H9 (cell line): ENCODE results near the gene UQCR11. TPM values are rescaled to one million over a fixed set of nuclear protein-coding genes. Genes with fewer than 3 reads are reported as not detected.

Experiments
- DNase-seq: peaks from one replicate; pipeline ENCODE4 v3.0.0-alpha.2; 2017
- H2AFZ ChIP-seq: one replicate; pipeline ENCODE4 v1.6.1; 2013; ENCODE audit warnings: mild to moderate bottlenecking, low read length, control low read depth, moderate library complexity
- H2AK5ac ChIP-seq: 2 replicates; pipeline ENCODE4 v1.6.1; 2013; ENCODE audit warnings: low read length, control low read depth, mixed read lengths; ENCODE audit not compliant: insufficient read length
- H2BK120ac ChIP-seq: one replicate; pipeline ENCODE4 v1.6.1; 2013; ENCODE audit warnings: low read depth, mild to moderate bottlenecking, low read length, control low read depth, inconsistent platforms; ENCODE audit not compliant: poor library complexity, severe bottlenecking
- H2BK12ac ChIP-seq: 2 replicates; pipeline ENCODE4 v1.6.1; 2013; ENCODE audit warnings: low read length, control low read depth, mixed read lengths, low read depth; ENCODE audit not compliant: insufficient read length
- H2BK15ac ChIP-seq: 2 replicates; pipeline ENCODE4 v1.6.1; 2013; ENCODE audit warnings: low read depth, low read length, control low read depth
- H2BK20ac ChIP-seq: one replicate; pipeline ENCODE4 v1.6.1; 2013; ENCODE audit warnings: low read depth, mild to moderate bottlenecking, low read length, control low read depth, inconsistent platforms; ENCODE audit not compliant: poor library complexity, severe bottlenecking
- H2BK5ac ChIP-seq: 2 replicates; pipeline ENCODE4 v1.6.1; 2013; ENCODE audit warnings: low read length, control low read depth, mixed read lengths; ENCODE audit not compliant: insufficient read length
- H3K14ac ChIP-seq: 2 replicates; pipeline ENCODE4 v1.6.1; 2013; ENCODE audit warnings: low read length, control low read depth; ENCODE audit not compliant: insufficient read depth
- H3K18ac ChIP-seq: 2 replicates; pipeline ENCODE4 v1.6.1; 2013; ENCODE audit warnings: low read depth, mild to moderate bottlenecking, mixed read lengths, low read length, control low read depth; ENCODE audit not compliant: insufficient read length
- H3K23ac ChIP-seq: 2 replicates; pipeline ENCODE4 v1.6.1; 2013; ENCODE audit warnings: low read length, control low read depth, mixed read lengths, low read depth; ENCODE audit not compliant: insufficient read length
- H3K23me2 ChIP-seq: 2 replicates; pipeline ENCODE4 v1.6.1; 2013; ENCODE audit warnings: low read depth, mild to moderate bottlenecking, mixed read lengths, low read length, control low read depth; ENCODE audit not compliant: insufficient read length, poor library complexity, severe bottlenecking
- H3K27ac ChIP-seq: 2 replicates; pipeline ENCODE4 v1.5.1; 2013; ENCODE audit warnings: low read length, control low read depth, mixed read lengths, low read depth; ENCODE audit not compliant: insufficient read length
- H3K27me3 ChIP-seq: 2 replicates; pipeline ENCODE4 v1.6.1; 2013; ENCODE audit warnings: low read length, control low read depth, inconsistent platforms; ENCODE audit not compliant: insufficient read depth
- H3K4ac ChIP-seq: 2 replicates; pipeline ENCODE4 v1.6.1; 2013; ENCODE audit warnings: low read depth, mild to moderate bottlenecking, control low read depth, inconsistent platforms, low read length, moderate library complexity
- H3K4me1 ChIP-seq: 2 replicates; pipeline ENCODE4 v1.6.1; 2013; ENCODE audit warnings: low read length, control low read depth, inconsistent platforms; ENCODE audit not compliant: insufficient read depth
- H3K4me2 ChIP-seq: 2 replicates; pipeline ENCODE4 v1.6.1; 2013; ENCODE audit warnings: low read length, control low read depth, mixed read lengths; ENCODE audit not compliant: insufficient read length, insufficient read depth
- H3K56ac ChIP-seq: 2 replicates; pipeline ENCODE4 v1.6.1; 2013; ENCODE audit warnings: low read depth, mild to moderate bottlenecking, mixed read lengths, low read length, control low read depth; ENCODE audit not compliant: insufficient read length
- H3K79me1 ChIP-seq: 2 replicates; pipeline ENCODE4 v1.6.1; 2013; ENCODE audit warnings: low read depth, mild to moderate bottlenecking, moderate library complexity, low read length, control low read depth, inconsistent platforms; ENCODE audit not compliant: insufficient read depth, poor library complexity, severe bottlenecking
- H3K79me2 ChIP-seq: 2 replicates; pipeline ENCODE4 v1.6.1; 2013; ENCODE audit warnings: low read length, control low read depth, inconsistent platforms; ENCODE audit not compliant: insufficient read depth
- H3K9ac ChIP-seq: 2 replicates; pipeline ENCODE4 v1.6.1; 2013; ENCODE audit warnings: low read length, control low read depth, mixed read lengths; ENCODE audit not compliant: insufficient read length; ENCODE audit errors: extremely low read depth
- H3K9me3 ChIP-seq: one replicate; pipeline ENCODE4 v1.6.1; 2013; ENCODE audit warnings: low read depth, low read length, inconsistent platforms; ENCODE audit not compliant: control insufficient read depth
- H3T11ph ChIP-seq: one replicate; pipeline ENCODE4 v1.6.1; 2013; ENCODE audit warnings: mild to moderate bottlenecking, low read length, control low read depth, inconsistent platforms
- H4K20me1 ChIP-seq: one replicate; pipeline ENCODE4 v1.6.1; 2013; ENCODE audit not compliant: control insufficient read depth, insufficient read length, insufficient read depth
- H4K5ac ChIP-seq: 2 replicates; pipeline ENCODE4 v1.6.1; 2013; ENCODE audit warnings: low read depth, mild to moderate bottlenecking, mixed read lengths, low read length, control low read depth; ENCODE audit not compliant: insufficient read length
- H4K8ac ChIP-seq: replicated peaks from 2 replicates; pipeline ENCODE4 v1.6.1; 2013; ENCODE audit warnings: low read length, control low read depth, mixed read lengths, low read depth; ENCODE audit not compliant: insufficient read length
- H4K91ac ChIP-seq: 2 replicates; pipeline ENCODE4 v1.6.1; 2013; ENCODE audit warnings: low read depth, mild to moderate bottlenecking, moderate library complexity, mixed read lengths, low read length, control low read depth; ENCODE audit not compliant: insufficient read length
- H3K27ac Mint-ChIP-seq, 3 experiments: 2 replicates in 2 of 3; 3 replicates in 1 of 3; pipeline ENCODE4 v1.8.0; 2020 to 2021; ENCODE audit warnings: mixed read lengths in 3 of 3, mild to moderate bottlenecking in 1 of 3, moderate library complexity in 1 of 3
- H3K27me3 Mint-ChIP-seq: 2 replicates; pipeline ENCODE4 v1.8.0; 2021; ENCODE audit warnings: low read depth, mild to moderate bottlenecking, moderate library complexity, mixed read lengths
- H3K36me3 Mint-ChIP-seq, 3 experiments: 2 replicates in 2 of 3; 3 replicates in 1 of 3; pipeline ENCODE4 v1.8.0; 2020 to 2021; ENCODE audit warnings: low read depth in 3 of 3, mixed read lengths in 3 of 3; ENCODE audit not compliant: insufficient read depth in 1 of 3
- H3K4me1 Mint-ChIP-seq, 2 experiments: 2 replicates each; pipeline ENCODE4 v1.8.0; 2020; ENCODE audit warnings: mixed read lengths in 2 of 2
- H3K4me3 Mint-ChIP-seq, 2 experiments: 2 replicates in 1 of 2; 3 replicates in 1 of 2; pipeline ENCODE4 v1.8.0; 2020 to 2021; ENCODE audit warnings: mild to moderate bottlenecking in 2 of 2, mixed read lengths in 2 of 2, moderate library complexity in 1 of 2
- H3K9me3 Mint-ChIP-seq, 2 experiments: 2 replicates in 1 of 2; 3 replicates in 1 of 2; pipeline ENCODE4 v1.8.0; 2020; ENCODE audit warnings: mild to moderate bottlenecking in 2 of 2, mixed read lengths in 2 of 2, moderate library complexity in 1 of 2
- CTCF ChIP-seq: fragments of 200-600 bp; sonication (generic); conservative IDR thresholded peaks from 3 replicates; pipeline ENCODE4 v1.8.0; 2021; ENCODE audit warnings: antibody characterized with exemption, mild to moderate bottlenecking
- WGBS: extraction: QIAGEN DNeasy Blood & Tissue Kit; methylation state at CpG from one replicate; pipeline ENCODE4 v1.1.7; 2013; ENCODE audit warnings: missing lambda C conversion rate, low lambda C conversion rate, mixed read lengths; ENCODE audit not compliant: insufficient read length; ENCODE audit errors: extremely low coverage; 5-methylcytosine and 5-hydroxymethylcytosine counted together
- total RNA-seq: library from RNA; stranded (reverse); gene quantifications from 2 replicates; pipeline ENCODE4 v1.2.1, GENCODE V29; 2021

The UQCR11 gene
- total RNA-seq, 1 experiment from 2014 or later: 174 TPM

- H3K4me1 Mint-ChIP-seq: peaks cover 10 to 18% of the 10 kb centered on the region in 2 experiments
- Histone ChIP-seq H3K9me3 (no peaks in the 10 kb centered on the region), H3K79me2 (peaks cover 9% of the 10 kb centered on the region; the same call in 1 of the 2 replicates), H2AFZ (no peak overlapping the region), H2BK120ac (no peak overlapping the region), H2BK20ac (no peak overlapping the region), H3K23ac (no peak overlapping the region), H4K20me1 (no peaks in the 10 kb centered on the region), H4K5ac (no peak overlapping the region), H3K4me1 (no peaks in the 10 kb centered on the region), H3K23me2 (peaks cover 5% of the 10 kb centered on the region), H3K27me3 (no peaks in the 10 kb centered on the region), H2BK12ac (no peak overlapping the region), H4K91ac (no peak overlapping the region), H3K27ac (no peak overlapping the region), H2AK5ac (no peak overlapping the region), H2BK5ac (no peak overlapping the region), H2BK15ac (no peak overlapping the region), H3K4ac (no peak overlapping the region), H3K18ac (no peak overlapping the region), H3T11ph (no peak overlapping the region), H3K56ac (no peak overlapping the region), H3K14ac (no peak overlapping the region), H4K8ac (no peak overlapping the region), H3K9ac (no peak overlapping the region), H3K79me1 (peaks cover 9% of the 10 kb centered on the region), H3K4me2 (no peak overlapping the region)
- WGBS: no CpG with 5 or more reads among the region's 41 CpGs
- DNase-seq: no peak
- peaks cover 2% of the 10 kb centered on the region; the same call in 1 of the 2 replicates for H3K27me3 Mint-ChIP-seq
- H3K4me3 Mint-ChIP-seq: no peak overlapping the region
- peaks cover 0 to 2% of the 10 kb centered on the region in 2 experiments; a peak in 2 of 5 replicates for H3K9me3 Mint-ChIP-seq
- TF ChIP-seq CTCF: no peak
- H3K36me3 Mint-ChIP-seq: peaks cover 33 to 69% (median 53%) of the 10 kb centered on the region in 3 experiments
- H3K27ac Mint-ChIP-seq: peak overlapping the region in 1 of 3 experiments; percentile 57; a peak in 1 of 7 replicates
Observed at GRCh38 chr19:1647501-1648458, 42.5 kb upstream of the UQCR11 start.
